ENCODE results near the gene TEP1. TPM values are rescaled to one million over a fixed set of nuclear protein-coding genes. Genes with fewer than 3 reads are reported as not detected.

The TEP1 gene
- total RNA-seq, 1 donor, result 33.3 TPM

DNA sequence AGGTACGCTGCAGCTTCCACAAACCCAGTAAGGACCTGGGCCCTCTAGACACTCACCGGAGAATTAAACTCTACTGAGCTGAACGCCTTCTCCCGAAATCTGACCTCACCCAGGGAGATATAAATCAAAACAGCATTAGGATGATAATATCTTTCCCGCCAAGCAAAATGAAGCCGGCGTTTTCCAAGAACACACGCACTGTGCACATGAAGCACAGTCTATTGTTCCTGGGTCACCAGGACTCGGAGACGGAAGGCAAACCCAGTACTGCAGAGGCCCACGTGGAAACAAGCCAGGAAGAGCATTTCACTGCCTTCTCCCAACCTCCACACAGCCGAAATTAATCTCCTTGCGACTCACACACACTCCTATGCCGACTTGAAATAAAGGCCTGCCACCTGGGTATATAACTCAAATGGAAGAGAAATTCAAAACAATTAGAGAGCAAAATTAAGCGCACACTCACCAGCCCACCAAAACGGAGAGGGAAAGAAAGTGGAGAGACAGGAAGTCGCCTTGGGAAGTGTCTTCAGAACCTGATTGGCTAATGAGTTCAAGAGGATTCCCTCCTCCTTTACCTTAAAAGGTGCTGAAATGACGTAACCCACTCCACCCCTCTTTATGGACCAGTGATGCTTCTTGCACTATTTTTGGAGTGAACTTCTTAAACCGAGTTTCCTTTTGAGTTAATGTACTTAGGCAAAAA, 80.4 kb downstream of the TEP1 start, which contains the start of gene CCNB1IP1:
Gene CCNB1IP1 (minus strand): TSS at position 492 of the 706 bp plus-strand sequence. CDS start 16,756 bp downstream, outside the sequence.
- peak; percentile 79 for DNase-seq (ENCODE audit: insufficient read length, low spot score, missing footprints)
- H2AFZ ChIP-seq (ENCODE audit: low read length), result peak within 1 kb of the TSS; percentile 80
- H3K9me3 ChIP-seq (ENCODE audit: low read depth, low read length), result no peaks in the 10 kb centered on the region
- H3K36me3 ChIP-seq (ENCODE audit: insufficient read depth, low read length), result no peaks in the 10 kb centered on the region
- peak within 1 kb of the TSS; percentile 73 for H3K4me3 ChIP-seq (ENCODE audit: insufficient read depth, low read length)
- no peaks in the 10 kb centered on the region for H3K27me3 ChIP-seq (ENCODE audit: insufficient read depth, low read length)
- TF ChIP-seq, protein P1, sequence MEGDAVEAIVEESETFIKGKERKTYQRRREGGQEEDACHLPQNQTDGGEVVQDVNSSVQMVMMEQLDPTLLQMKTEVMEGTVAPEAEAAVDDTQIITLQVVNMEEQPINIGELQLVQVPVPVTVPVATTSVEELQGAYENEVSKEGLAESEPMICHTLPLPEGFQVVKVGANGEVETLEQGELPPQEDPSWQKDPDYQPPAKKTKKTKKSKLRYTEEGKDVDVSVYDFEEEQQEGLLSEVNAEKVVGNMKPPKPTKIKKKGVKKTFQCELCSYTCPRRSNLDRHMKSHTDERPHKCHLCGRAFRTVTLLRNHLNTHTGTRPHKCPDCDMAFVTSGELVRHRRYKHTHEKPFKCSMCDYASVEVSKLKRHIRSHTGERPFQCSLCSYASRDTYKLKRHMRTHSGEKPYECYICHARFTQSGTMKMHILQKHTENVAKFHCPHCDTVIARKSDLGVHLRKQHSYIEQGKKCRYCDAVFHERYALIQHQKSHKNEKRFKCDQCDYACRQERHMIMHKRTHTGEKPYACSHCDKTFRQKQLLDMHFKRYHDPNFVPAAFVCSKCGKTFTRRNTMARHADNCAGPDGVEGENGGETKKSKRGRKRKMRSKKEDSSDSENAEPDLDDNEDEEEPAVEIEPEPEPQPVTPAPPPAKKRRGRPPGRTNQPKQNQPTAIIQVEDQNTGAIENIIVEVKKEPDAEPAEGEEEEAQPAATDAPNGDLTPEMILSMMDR (IDR thresholded peaks at IDR 0.05; ENCODE audit: extremely low read depth, low read depth, low read length), result no peak
- peak within 1 kb of the TSS; percentile 89 for H3K4me2 ChIP-seq (ENCODE audit: insufficient read depth, low read length)
- no peaks in the 10 kb centered on the region for H3K4me1 ChIP-seq (ENCODE audit: insufficient read depth, low read length)
- peaks cover 44% of the 10 kb centered on the region for H3K79me2 ChIP-seq (ENCODE audit: insufficient read depth, low read length)
- no peaks in the 10 kb centered on the region for H4K20me1 ChIP-seq (ENCODE audit: insufficient read depth, low read length)
- peak within 1 kb of the TSS; percentile 9 for H3K27ac ChIP-seq (ENCODE audit: low read depth, low read length)

DNA sequence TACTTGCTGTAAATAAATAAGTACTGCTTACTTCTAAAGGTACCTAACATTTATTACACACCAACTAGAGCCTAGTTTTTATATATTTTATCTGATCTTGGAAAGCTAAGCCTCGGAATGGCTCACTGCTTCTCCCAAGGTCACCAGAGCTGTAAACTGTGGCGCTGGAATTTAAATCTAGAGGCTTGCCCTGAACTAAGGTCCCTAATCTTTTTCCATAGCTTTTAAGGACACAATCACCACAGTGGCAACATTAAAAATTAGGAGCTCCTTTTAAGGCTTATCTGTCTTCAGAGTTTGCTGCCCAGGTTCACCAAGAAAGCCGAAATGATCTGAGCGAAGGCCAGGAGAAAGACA, 80.9 kb downstream of the TEP1 start:
- Histone ChIP-seq H3K79me2 (ENCODE audit: insufficient read depth, low read length) (peaks cover 44% of the 10 kb centered on the region), H3K36me3 (ENCODE audit: insufficient read depth, low read length) (no peaks in the 10 kb centered on the region), H4K20me1 (ENCODE audit: insufficient read depth, low read length) (no peaks in the 10 kb centered on the region), H3K4me2 (ENCODE audit: insufficient read depth, low read length) (peak overlapping the region; percentile 89), H3K4me3 (ENCODE audit: insufficient read depth, low read length) (peak overlapping the region; percentile 73), H3K9me3 (ENCODE audit: low read depth, low read length) (no peaks in the 10 kb centered on the region), H3K4me1 (ENCODE audit: insufficient read depth, low read length) (no peaks in the 10 kb centered on the region), H2AFZ (ENCODE audit: low read length) (peak overlapping the region; percentile 80), H3K27ac (ENCODE audit: low read depth, low read length) (peak overlapping the region; percentile 9), H3K27me3 (ENCODE audit: insufficient read depth, low read length) (no peaks in the 10 kb centered on the region)
- TF ChIP-seq, protein P1 (IDR thresholded peaks at IDR 0.05; ENCODE audit: extremely low read depth, low read depth, low read length), result no peak
- DNase-seq (ENCODE audit: insufficient read length, low spot score, missing footprints), result no peak

DNA sequence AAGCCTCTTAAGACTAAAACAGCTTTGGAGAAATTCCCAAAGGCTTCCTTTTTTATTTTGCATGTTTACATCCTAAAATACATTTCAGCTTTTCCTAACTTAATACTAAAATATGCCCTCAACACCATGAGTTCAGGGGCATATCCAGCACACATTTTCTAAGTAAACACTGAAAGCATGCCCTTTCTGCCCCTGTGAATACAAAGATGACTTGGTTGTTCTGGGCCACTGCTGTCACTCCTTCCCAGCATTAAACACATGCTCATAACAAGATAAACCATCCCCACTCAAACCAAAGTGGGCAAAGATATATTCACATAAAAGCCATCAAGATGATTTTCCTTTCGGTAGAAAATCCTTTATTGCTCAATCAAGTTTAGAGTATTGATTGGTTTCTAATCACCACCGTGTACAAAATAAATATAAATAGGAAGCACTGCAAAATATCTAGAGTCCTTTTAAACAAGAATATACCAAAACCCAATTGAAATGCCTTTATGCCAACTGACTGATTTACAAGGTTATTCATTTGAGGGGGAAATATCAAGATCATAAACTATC, 82.2 kb downstream of the TEP1 start:
- Histone ChIP-seq H3K79me2 (ENCODE audit: insufficient read depth, low read length) (peaks cover 53% of the 10 kb centered on the region), H3K9me3 (ENCODE audit: low read depth, low read length) (no peaks in the 10 kb centered on the region), H3K4me3 (ENCODE audit: insufficient read depth, low read length) (no peak overlapping the region), H2AFZ (ENCODE audit: low read length) (no peak overlapping the region), H3K4me2 (ENCODE audit: insufficient read depth, low read length) (peak overlapping the region; percentile 9), H3K27ac (ENCODE audit: low read depth, low read length) (no peak overlapping the region), H3K27me3 (ENCODE audit: insufficient read depth, low read length) (no peaks in the 10 kb centered on the region), H3K4me1 (ENCODE audit: insufficient read depth, low read length) (no peaks in the 10 kb centered on the region), H4K20me1 (ENCODE audit: insufficient read depth, low read length) (no peaks in the 10 kb centered on the region), H3K36me3 (ENCODE audit: insufficient read depth, low read length) (peaks cover 8% of the 10 kb centered on the region)
- TF ChIP-seq, protein P1 (IDR thresholded peaks at IDR 0.05; ENCODE audit: extremely low read depth, low read depth, low read length), result no peak
- no peak for DNase-seq (ENCODE audit: insufficient read length, low spot score, missing footprints)

DNA sequence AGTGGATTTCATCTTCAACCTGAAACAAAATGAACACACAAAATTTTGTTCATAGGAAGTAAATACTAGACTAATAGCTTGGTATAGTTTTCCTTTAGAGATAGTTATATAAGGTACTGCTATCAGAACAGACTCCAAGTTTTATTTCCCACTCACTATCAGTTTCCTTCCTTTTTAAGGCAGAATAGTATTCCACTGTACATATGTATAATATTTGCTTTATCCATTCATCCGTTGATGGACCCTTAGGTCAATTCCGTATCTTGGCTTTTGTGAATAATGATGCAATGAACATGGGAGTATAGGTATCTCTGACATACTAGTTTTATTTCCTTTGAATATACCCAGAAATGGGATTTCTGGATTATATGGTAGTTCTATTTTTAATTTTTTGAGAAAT, 83.9 kb downstream of the TEP1 start:
- Histone ChIP-seq H4K20me1 (ENCODE audit: insufficient read depth, low read length) (no peaks in the 10 kb centered on the region), H3K4me2 (ENCODE audit: insufficient read depth, low read length) (no peak overlapping the region), H3K4me1 (ENCODE audit: insufficient read depth, low read length) (no peaks in the 10 kb centered on the region), H3K27ac (ENCODE audit: low read depth, low read length) (no peak overlapping the region), H3K9me3 (ENCODE audit: low read depth, low read length) (no peaks in the 10 kb centered on the region), H3K4me3 (ENCODE audit: insufficient read depth, low read length) (no peak overlapping the region), H2AFZ (ENCODE audit: low read length) (no peak overlapping the region), H3K27me3 (ENCODE audit: insufficient read depth, low read length) (no peaks in the 10 kb centered on the region), H3K36me3 (ENCODE audit: insufficient read depth, low read length) (peaks cover 19% of the 10 kb centered on the region), H3K79me2 (ENCODE audit: insufficient read depth, low read length) (peaks cover 53% of the 10 kb centered on the region)
- TF ChIP-seq, protein P1 (IDR thresholded peaks at IDR 0.05; ENCODE audit: extremely low read depth, low read depth, low read length), result no peak
- DNase-seq (ENCODE audit: insufficient read length, low spot score, missing footprints), result no peak

Measured in osteoblast (primary cell).